ENCODE measurements around the gene KCTD12. TPM values are rescaled to one million over a fixed set of nuclear protein-coding genes. Genes with fewer than 3 reads are reported as not detected.

Gene KCTD12
- total RNA-seq, 2 donors from 2014 or later, result 48.9 to 57.4 TPM

DNA sequence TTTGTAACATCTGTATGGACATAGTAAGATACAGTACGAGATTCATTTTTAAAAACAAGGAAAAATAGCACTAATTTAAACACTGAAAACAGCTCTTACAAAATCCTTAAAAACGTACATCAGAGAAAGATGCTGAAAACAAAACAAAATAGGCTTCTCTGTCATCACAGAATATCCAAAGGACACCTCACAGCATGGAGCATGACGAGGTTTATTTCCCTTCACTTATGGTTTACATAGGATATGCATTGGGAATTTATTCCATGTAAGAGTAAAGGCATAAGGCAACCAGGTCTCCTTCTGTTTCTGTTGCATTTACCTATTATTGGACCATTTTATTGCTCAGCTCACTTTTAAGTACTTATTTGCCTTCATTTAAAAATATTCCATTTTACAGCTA, 3.0 kb downstream of the KCTD12 start:
- Histone ChIP-seq H3K4me3 (peak overlapping the region; percentile 82 to 83), H3K36me3 (no peaks in the 10 kb centered on the region), H3K9me3 (no peaks in the 10 kb centered on the region), H3K4me1 (peaks cover 0 to 25% of the 10 kb centered on the region in 2 donors), H3K27me3 (no peaks in the 10 kb centered on the region), H3K27ac (peak overlapping the region; percentile 89 to 92)
- DNase-seq (ENCODE audit: low spot score), result no peak
- TF ChIP-seq, protein P1, sequence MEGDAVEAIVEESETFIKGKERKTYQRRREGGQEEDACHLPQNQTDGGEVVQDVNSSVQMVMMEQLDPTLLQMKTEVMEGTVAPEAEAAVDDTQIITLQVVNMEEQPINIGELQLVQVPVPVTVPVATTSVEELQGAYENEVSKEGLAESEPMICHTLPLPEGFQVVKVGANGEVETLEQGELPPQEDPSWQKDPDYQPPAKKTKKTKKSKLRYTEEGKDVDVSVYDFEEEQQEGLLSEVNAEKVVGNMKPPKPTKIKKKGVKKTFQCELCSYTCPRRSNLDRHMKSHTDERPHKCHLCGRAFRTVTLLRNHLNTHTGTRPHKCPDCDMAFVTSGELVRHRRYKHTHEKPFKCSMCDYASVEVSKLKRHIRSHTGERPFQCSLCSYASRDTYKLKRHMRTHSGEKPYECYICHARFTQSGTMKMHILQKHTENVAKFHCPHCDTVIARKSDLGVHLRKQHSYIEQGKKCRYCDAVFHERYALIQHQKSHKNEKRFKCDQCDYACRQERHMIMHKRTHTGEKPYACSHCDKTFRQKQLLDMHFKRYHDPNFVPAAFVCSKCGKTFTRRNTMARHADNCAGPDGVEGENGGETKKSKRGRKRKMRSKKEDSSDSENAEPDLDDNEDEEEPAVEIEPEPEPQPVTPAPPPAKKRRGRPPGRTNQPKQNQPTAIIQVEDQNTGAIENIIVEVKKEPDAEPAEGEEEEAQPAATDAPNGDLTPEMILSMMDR (IDR thresholded peaks at IDR 0.05), result no peak

DNA sequence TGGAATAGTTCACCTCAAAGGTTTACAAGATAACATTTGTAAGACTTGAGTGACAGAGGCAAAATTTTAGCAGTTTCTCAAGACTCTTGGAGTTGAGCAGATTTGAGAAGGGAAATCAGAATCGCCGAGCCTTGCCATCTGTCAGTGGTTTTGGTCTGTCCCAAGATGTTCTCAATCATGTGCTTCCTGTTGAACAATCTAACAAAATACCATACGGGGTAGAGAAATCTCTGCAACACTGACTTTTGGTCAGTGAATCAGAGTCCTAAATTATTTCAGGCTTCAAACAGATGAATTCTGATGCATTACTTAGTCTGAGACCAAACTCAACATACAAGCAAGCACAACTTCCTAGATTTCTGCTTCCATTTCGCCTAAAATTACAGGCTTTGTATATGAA, 3.8 kb downstream of the KCTD12 start:
- DNase-seq (ENCODE audit: low spot score), result no peak
- TF ChIP-seq, protein P1 (IDR thresholded peaks at IDR 0.05), result no peak
- peak overlapping the region in 1 of 2 donors; percentile 83 for H3K4me3 ChIP-seq
- H3K27me3 ChIP-seq, result no peaks in the 10 kb centered on the region
- peak overlapping the region; percentile 46 to 92 for H3K27ac ChIP-seq
- no peaks in the 10 kb centered on the region for H3K9me3 ChIP-seq
- H3K36me3 ChIP-seq, result no peaks in the 10 kb centered on the region
- H3K4me1 ChIP-seq, result peaks cover 0 to 20% of the 10 kb centered on the region in 2 donors

DNA sequence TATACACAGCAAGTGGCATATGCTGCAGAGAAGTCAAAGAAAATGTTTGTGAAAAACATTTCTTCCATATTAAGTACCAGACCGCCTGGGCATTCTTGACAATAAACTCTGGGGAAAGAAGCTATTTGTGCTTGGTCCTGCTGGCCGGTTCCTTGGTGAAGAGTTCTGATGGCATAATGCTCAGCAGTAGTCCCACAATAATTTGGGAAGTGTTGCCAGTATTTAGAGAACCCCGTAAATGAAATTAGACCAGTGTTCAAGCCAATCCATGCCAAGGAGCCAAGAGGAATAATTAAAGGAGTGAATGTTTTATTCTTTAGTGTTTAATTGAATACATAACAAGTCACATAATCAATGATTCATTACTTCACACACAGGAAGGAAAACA, 6.3 kb downstream of the KCTD12 start:
- Histone ChIP-seq H3K4me3 (no peak overlapping the region), H3K4me1 (peaks cover 0 to 11% of the 10 kb centered on the region in 2 donors)
- TF ChIP-seq, protein P1 (IDR thresholded peaks at IDR 0.05), result no peak

DNA sequence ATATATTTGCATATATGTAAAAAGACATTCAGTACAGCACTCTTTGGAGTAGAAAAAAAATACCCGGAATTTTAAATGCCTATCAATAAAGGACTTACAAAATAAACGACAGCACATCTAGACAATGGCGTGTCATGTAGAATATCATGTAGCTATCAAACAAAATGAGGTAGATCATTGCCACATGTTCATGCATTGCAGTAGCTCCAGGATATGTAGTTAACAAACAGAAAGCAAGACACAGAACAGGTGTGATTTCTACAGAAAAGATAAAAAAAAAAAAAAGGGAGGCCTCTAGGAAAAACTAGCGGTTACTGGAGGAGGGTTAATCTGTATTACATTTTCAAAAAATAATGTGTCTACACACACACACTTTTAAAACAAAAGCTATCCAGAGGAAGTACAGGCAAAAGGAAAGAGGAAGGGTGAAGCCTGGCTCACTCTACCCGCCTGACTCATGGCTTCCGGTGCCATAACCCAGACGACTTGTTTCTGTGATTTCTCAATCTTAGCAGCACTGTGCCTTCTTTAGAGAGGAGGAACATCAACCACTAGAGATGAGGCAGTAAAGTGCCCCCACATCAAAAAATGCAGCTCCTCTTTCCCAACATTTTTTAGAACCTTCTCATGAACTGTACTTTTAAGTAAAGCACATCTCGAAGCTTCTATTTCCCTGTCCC, 6.9 kb downstream of the KCTD12 start:
- peak; percentile 91 for DNase-seq (ENCODE audit: low spot score)
- no peaks in the 10 kb centered on the region for H3K27me3 ChIP-seq
- no peaks in the 10 kb centered on the region for H3K9me3 ChIP-seq
- no peaks in the 10 kb centered on the region for H3K36me3 ChIP-seq
- peak overlapping the region; percentile 61 to 76 for H3K27ac ChIP-seq
- H3K4me1 ChIP-seq, result peaks cover 0 to 9% of the 10 kb centered on the region in 2 donors
- TF ChIP-seq, protein P1 (IDR thresholded peaks at IDR 0.05), result no peak
- H3K4me3 ChIP-seq, result no peak overlapping the region

More for the DNA sequence above, 6.3 kb downstream of the KCTD12 start:
- Histone ChIP-seq H3K36me3 (no peaks in the 10 kb centered on the region), H3K9me3 (no peaks in the 10 kb centered on the region), H3K27ac (peak overlapping the region; percentile 61 to 76), H3K27me3 (no peaks in the 10 kb centered on the region)
- no peak for DNase-seq (ENCODE audit: low spot score)

DNA sequence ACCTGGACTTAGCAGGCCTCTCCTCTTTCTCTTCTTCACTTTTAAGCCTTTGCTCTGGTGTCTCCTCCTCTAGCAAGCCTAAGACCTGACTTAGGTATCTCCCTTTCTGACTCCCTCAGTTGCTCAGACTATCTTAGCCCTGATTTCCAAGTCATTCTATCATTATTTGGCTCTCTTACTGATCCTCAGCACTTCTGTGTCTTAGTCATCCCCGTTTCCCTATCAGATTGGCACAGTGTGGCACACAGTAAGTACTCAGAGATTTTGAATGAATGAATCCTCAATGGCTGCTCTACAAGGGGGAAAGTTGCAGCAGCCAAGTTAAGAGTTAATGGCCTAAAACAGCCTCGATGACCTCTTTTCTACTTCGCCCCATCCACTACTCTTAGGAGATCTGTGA, 8.2 kb downstream of the KCTD12 start:
- Histone ChIP-seq H3K4me3 (no peak overlapping the region), H3K27me3 (no peaks in the 10 kb centered on the region), H3K27ac (peak overlapping the region in 1 of 2 donors; percentile 54), H3K36me3 (no peaks in the 10 kb centered on the region), H3K9me3 (no peaks in the 10 kb centered on the region), H3K4me1 (peaks cover 0 to 9% of the 10 kb centered on the region in 2 donors)
- TF ChIP-seq, protein P1 (IDR thresholded peaks at IDR 0.05), result no peak
- no peak for DNase-seq (ENCODE audit: low spot score)

Data from right atrium auricular region (tissue), 2 donors.